HCT116 (cell line): ENCODE measurements around the gene AIF1.

Experiments
- CEBPB ChIP-seq: IDR thresholded peaks from 2 replicates; pipeline ENCODE4 v1.6.1; 2012; ENCODE audit warnings: low read depth
- EZH2 ChIP-seq: fragments of 200-600 bp; sonication (generic); IDR thresholded peaks from 2 replicates; pipeline ENCODE4 v1.6.1; 2017; ENCODE audit warnings: antibody characterized with exemption, mixed run types
- JUND ChIP-seq: IDR thresholded peaks from 2 replicates; pipeline ENCODE4 v1.6.1; 2012
- POLR2A ChIP-seq: IDR thresholded peaks from 2 replicates; pipeline ENCODE4 v1.7.0; 2011; ENCODE audit warnings: borderline replicate concordance; ENCODE audit not compliant: insufficient read depth, insufficient read length; ENCODE audit errors: extremely low read depth
- POLR2AphosphoS5 ChIP-seq: IDR thresholded peaks from 2 replicates; pipeline ENCODE4 v1.6.1; 2011; ENCODE audit warnings: mild to moderate bottlenecking, low read depth, low read length, moderate library complexity
- RAD21 ChIP-seq: IDR thresholded peaks from 2 replicates; pipeline ENCODE4 v1.6.1; 2012; ENCODE audit warnings: low read depth, mild to moderate bottlenecking
- SIN3A ChIP-seq: IDR thresholded peaks from 2 replicates; pipeline ENCODE4 v1.6.1; 2012; ENCODE audit warnings: low read depth
- SRF ChIP-seq: IDR thresholded peaks from 2 replicates; pipeline ENCODE4 v1.6.1; 2012; ENCODE audit warnings: low read depth
- TF ChIP-seq, protein P1 (sequence below), 3 experiments: fragments of 200-600 bp in 1 of 3; sonication (generic) in 1 of 3; IDR thresholded peaks in 2 of 3; conservative IDR thresholded peaks in 1 of 3; 2 replicates each; pipeline ENCODE4 v1.5.1; 2012 to 2017; ENCODE audit warnings: low read depth in 2 of 3, low read length in 2 of 3, antibody characterized with exemption in 1 of 3, borderline replicate concordance in 1 of 3, control low read depth in 1 of 3, mild to moderate bottlenecking in 1 of 3, mixed read lengths in 1 of 3, mixed run types in 1 of 3, moderate library complexity in 1 of 3; ENCODE audit not compliant: insufficient read depth in 1 of 3
- TF ChIP-seq, protein P2 (sequence below): IDR thresholded peaks from 2 replicates; pipeline ENCODE4 v1.6.1; 2011; ENCODE audit warnings: mild to moderate bottlenecking, low read length, moderate library complexity; ENCODE audit not compliant: insufficient replicate concordance; ENCODE audit errors: extremely low read depth

DNA sequence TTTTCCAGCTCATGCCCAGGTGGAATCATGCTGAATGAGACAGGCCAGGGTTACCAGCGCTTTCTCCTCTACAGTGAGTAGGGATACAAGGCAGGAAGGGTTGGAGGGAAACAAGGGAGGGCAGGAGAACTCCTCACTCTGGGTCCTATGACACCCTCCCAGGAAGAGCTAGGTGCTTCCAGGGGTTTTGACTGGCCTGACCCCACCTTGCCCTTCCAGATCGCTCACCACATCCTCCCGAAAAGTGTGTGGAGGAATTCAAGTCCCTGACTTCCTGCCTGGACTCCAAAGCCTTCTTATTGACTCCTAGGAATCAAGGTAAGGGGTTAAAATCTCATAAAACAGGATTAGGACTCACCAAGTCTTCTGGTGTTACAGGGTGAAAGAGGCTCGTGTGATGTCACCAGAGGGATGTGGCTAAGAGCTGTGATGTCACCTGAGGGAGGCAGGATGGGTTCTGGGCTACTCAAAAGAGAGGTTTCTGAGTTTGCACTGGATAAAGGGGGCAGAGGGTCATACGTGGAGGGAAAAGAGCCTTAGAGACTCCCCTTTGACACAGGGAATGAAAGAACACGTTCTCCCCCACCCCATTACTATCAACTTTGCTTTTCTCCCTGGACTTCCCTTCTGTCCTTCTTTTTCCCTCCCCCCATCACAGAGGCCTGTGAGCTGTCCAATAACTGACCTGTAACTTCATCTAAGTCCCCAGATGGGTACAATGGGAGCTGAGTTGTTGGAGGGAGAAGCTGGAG is 42.5 kb downstream of the AIF1 start:
- no peak for TF ChIP-seq POLR2AphosphoS5
- TF ChIP-seq, protein P1, sequence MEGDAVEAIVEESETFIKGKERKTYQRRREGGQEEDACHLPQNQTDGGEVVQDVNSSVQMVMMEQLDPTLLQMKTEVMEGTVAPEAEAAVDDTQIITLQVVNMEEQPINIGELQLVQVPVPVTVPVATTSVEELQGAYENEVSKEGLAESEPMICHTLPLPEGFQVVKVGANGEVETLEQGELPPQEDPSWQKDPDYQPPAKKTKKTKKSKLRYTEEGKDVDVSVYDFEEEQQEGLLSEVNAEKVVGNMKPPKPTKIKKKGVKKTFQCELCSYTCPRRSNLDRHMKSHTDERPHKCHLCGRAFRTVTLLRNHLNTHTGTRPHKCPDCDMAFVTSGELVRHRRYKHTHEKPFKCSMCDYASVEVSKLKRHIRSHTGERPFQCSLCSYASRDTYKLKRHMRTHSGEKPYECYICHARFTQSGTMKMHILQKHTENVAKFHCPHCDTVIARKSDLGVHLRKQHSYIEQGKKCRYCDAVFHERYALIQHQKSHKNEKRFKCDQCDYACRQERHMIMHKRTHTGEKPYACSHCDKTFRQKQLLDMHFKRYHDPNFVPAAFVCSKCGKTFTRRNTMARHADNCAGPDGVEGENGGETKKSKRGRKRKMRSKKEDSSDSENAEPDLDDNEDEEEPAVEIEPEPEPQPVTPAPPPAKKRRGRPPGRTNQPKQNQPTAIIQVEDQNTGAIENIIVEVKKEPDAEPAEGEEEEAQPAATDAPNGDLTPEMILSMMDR (IDR thresholded peaks at IDR 0.05 in 2 of 3, conservative IDR thresholded peaks at IDR 0.05 in 1 of 3; ENCODE audit: borderline replicate concordance in 1 of 3, insufficient read depth in 1 of 3, low read depth in 2 of 3, low read length in 2 of 3) = no peak
- TF ChIP-seq RAD21 = no peak
- TF ChIP-seq, protein P2, sequence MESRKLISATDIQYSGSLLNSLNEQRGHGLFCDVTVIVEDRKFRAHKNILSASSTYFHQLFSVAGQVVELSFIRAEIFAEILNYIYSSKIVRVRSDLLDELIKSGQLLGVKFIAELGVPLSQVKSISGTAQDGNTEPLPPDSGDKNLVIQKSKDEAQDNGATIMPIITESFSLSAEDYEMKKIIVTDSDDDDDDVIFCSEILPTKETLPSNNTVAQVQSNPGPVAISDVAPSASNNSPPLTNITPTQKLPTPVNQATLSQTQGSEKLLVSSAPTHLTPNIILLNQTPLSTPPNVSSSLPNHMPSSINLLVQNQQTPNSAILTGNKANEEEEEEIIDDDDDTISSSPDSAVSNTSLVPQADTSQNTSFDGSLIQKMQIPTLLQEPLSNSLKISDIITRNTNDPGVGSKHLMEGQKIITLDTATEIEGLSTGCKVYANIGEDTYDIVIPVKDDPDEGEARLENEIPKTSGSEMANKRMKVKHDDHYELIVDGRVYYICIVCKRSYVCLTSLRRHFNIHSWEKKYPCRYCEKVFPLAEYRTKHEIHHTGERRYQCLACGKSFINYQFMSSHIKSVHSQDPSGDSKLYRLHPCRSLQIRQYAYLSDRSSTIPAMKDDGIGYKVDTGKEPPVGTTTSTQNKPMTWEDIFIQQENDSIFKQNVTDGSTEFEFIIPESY = no peak
- no peak for TF ChIP-seq EZH2
- TF ChIP-seq POLR2A = no peak
- TF ChIP-seq SRF = no peak
- TF ChIP-seq CEBPB = no peak
- TF ChIP-seq SIN3A = no peak
- TF ChIP-seq JUND = no peak
